Fibroblast of lung (primary cell): ENCODE data around the gene TSPAN16.

Experiments used
- CTCF ChIP-seq, 2 donors: IDR thresholded peaks in 1 of 2; conservative IDR thresholded peaks in 1 of 2; 1 replicate in 1 of 2; 2 replicates in 1 of 2; pipeline ENCODE4 v1.5.1; 2011 to 2012; ENCODE audit warnings: low read length in 2 of 2, control low read depth in 1 of 2, inconsistent platforms in 1 of 2, low read depth in 1 of 2, mild to moderate bottlenecking in 1 of 2
- EZH2 ChIP-seq: IDR thresholded peaks from 2 replicates; pipeline ENCODE4 v1.5.1; 2012; ENCODE audit warnings: low read length, control low read depth, mild to moderate bottlenecking; ENCODE audit errors: missing control alignments

GRCh38 chr19:11363881-11364280, 67.9 kb downstream of the TSPAN16 start:
- TF ChIP-seq CTCF (conservative IDR thresholded peaks at IDR 0.05 in 1 of 2, IDR thresholded peaks at IDR 0.05 in 1 of 2; ENCODE audit: low read depth in 1 of 2, low read length in 2 of 2) (no peak), EZH2 (no peak)
